SK-N-DZ (cell line): ENCODE measurements around the gene ENC1.

Experiments used
- DNase-seq: peaks from one replicate; pipeline ENCODE4 v3.0.0-alpha.2; 2015; ENCODE audit warnings: low spot score

Gene ENC1

GRCh38 chr5:74632947-74633356 is 7.6 kb downstream of the ENC1 start:
- no peak for DNase-seq

- no peak for DNase-seq
These were observed 9.2 kb downstream of the ENC1 start for GRCh38 chr5:74631081-74631953.

- DNase-seq = no peak
These were observed 10.0 kb downstream of the ENC1 start for GRCh38 chr5:74630453-74631066.

- DNase-seq = no peak
These were observed 11.2 kb downstream of the ENC1 start for GRCh38 chr5:74629326-74629725.

- no peak for DNase-seq
These were observed 12.2 kb downstream of the ENC1 start for GRCh38 chr5:74628359-74628758.

- no peak for DNase-seq
These were observed 12.8 kb downstream of the ENC1 start for GRCh38 chr5:74627646-74628279.

- DNase-seq = no peak
These were observed 13.9 kb downstream of the ENC1 start for GRCh38 chr5:74626386-74627222.

- DNase-seq = no peak
These were observed 14.7 kb downstream of the ENC1 start for GRCh38 chr5:74625742-74626241.

- DNase-seq = no peak
These were observed 15.5 kb downstream of the ENC1 start for GRCh38 chr5:74624931-74625505.

- no peak for DNase-seq
These were observed 16.0 kb downstream of the ENC1 start for GRCh38 chr5:74624501-74624900.

GRCh38 chr5:74623748-74624408 is 16.6 kb downstream of the ENC1 start:
- no peak for DNase-seq

- peak; percentile 51 for DNase-seq
These were observed 17.4 kb downstream of the ENC1 start for GRCh38 chr5:74623006-74623611.

GRCh38 chr5:74622122-74622521 is 18.4 kb downstream of the ENC1 start:
- DNase-seq = no peak

- DNase-seq = no peak
These were observed 19.0 kb downstream of the ENC1 start for GRCh38 chr5:74621492-74621891.

GRCh38 chr5:74619308-74619707 is 21.2 kb downstream of the ENC1 start:
- no peak for DNase-seq

- no peak for DNase-seq
These were observed 22.4 kb downstream of the ENC1 start for GRCh38 chr5:74618106-74618505.

GRCh38 chr5:74617202-74617601 is 23.3 kb downstream of the ENC1 start:
- DNase-seq = no peak

GRCh38 chr5:74616236-74617146 is 24.0 kb downstream of the ENC1 start:
- DNase-seq = peak; percentile 50

- no peak for DNase-seq
These were observed 27.2 kb downstream of the ENC1 start for GRCh38 chr5:74613283-74613682.
